ENCODE data around the gene LGR4. TPM values are rescaled to one million over a fixed set of nuclear protein-coding genes. Genes with fewer than 3 reads are reported as not detected.
"Not testable (repeated sequence)": the region's sequence is repeated elsewhere in the genome, so short reads cannot be mapped to it uniquely, and the experiment has no call there.

LGR4 gene, protein sequence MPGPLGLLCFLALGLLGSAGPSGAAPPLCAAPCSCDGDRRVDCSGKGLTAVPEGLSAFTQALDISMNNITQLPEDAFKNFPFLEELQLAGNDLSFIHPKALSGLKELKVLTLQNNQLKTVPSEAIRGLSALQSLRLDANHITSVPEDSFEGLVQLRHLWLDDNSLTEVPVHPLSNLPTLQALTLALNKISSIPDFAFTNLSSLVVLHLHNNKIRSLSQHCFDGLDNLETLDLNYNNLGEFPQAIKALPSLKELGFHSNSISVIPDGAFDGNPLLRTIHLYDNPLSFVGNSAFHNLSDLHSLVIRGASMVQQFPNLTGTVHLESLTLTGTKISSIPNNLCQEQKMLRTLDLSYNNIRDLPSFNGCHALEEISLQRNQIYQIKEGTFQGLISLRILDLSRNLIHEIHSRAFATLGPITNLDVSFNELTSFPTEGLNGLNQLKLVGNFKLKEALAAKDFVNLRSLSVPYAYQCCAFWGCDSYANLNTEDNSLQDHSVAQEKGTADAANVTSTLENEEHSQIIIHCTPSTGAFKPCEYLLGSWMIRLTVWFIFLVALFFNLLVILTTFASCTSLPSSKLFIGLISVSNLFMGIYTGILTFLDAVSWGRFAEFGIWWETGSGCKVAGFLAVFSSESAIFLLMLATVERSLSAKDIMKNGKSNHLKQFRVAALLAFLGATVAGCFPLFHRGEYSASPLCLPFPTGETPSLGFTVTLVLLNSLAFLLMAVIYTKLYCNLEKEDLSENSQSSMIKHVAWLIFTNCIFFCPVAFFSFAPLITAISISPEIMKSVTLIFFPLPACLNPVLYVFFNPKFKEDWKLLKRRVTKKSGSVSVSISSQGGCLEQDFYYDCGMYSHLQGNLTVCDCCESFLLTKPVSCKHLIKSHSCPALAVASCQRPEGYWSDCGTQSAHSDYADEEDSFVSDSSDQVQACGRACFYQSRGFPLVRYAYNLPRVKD
- 1 to 10 TPM in 3 of 6 donors, under 1 TPM in 2, not detected in 1; 0.54 to 2.6 (median 1.2) TPM for polyA plus RNA-seq (ENCODE audit: low read depth in 6 of 6)

DNA sequence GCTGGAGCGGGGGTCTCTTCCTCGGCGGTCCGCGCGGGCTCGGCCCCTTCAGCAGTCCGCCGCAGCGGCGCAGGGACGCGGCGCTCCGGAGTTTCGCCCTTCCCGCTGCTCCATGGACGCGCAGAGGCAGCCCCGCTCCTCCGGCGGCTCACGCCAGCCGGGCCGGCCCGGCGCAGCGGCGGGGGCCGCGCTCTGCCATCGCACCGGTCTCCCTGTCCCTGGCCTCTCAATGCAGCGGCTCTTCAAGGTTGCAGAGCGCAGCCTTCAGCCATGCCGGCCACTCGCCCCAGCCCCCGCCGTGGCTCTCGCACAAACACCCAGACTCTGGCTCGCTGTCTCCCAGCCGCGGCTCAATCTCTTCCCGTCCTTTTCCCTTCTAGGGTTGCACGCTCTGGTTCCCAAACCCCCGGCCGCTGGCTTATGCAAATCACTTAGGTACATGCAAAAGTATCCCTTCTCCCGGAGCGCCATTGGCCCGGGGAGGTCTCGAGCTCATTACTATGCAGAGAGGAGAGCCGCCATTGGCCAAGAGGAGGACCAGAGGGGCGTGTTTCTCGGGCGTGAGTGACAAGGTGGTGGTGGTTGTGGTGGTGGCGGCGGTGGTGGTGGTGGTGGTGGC lies at the start of gene LGR4:
Gene LGR4 (minus strand): TSS at position 393 of the 619 bp plus-strand sequence. CDS start 488 bp downstream, outside the sequence.
- Mint-ChIP-seq H3K27ac (peak within 1 kb of the TSS; percentile 65 to 96 (median 91)), H3K4me1 (peaks cover 20 to 27% (median 27%) of the 10 kb centered on the region in 3 donors), H3K9me3 (no peaks in the 10 kb centered on the region), H3K36me3 (peaks cover 0 to 8% of the 10 kb centered on the region in 2 donors), H3K4me3 (peak within 1 kb of the TSS; percentile 90 to 99 (median 94)), H3K27me3 (peaks cover 0 to 12% (median 0%) of the 10 kb centered on the region in 3 donors)
- peak; percentile 71 for DNase-seq
- peak; percentile 89 to 91 for ATAC-seq (ENCODE audit: low read depth in 2 of 2)

- no peak for ATAC-seq (ENCODE audit: low read depth in 2 of 2)
- peaks cover 0 to 5% (median 2%) of the 10 kb centered on the region in 7 donors for H3K9me3 Mint-ChIP-seq
- DNase-seq = no peak
- H3K4me3 Mint-ChIP-seq = no peak overlapping the region
- H3K4me1 Mint-ChIP-seq = no peaks in the 10 kb centered on the region
- no peaks in the 10 kb centered on the region for H3K36me3 Mint-ChIP-seq
- H3K27me3 Mint-ChIP-seq = peaks cover 10 to 26% (median 23%) of the 10 kb centered on the region in 3 donors
- no peak overlapping the region for H3K27ac Mint-ChIP-seq
Observed at GRCh38 chr11:27520226-27520625, 47.6 kb upstream of the LGR4 start.

GRCh38 chr11:27518518-27518917 lies 45.9 kb upstream of the LGR4 start:
- Mint-ChIP-seq H3K27me3 (peaks cover 10 to 26% (median 23%) of the 10 kb centered on the region in 3 donors), H3K27ac (no peak overlapping the region), H3K36me3 (no peaks in the 10 kb centered on the region), H3K9me3 (peaks cover 0 to 14% (median 3%) of the 10 kb centered on the region in 7 donors), H3K4me1 (no peaks in the 10 kb centered on the region), H3K4me3 (no peak overlapping the region)
- ATAC-seq (ENCODE audit: low read depth in 2 of 2) (no peak), DNase-seq (no peak)

DNA sequence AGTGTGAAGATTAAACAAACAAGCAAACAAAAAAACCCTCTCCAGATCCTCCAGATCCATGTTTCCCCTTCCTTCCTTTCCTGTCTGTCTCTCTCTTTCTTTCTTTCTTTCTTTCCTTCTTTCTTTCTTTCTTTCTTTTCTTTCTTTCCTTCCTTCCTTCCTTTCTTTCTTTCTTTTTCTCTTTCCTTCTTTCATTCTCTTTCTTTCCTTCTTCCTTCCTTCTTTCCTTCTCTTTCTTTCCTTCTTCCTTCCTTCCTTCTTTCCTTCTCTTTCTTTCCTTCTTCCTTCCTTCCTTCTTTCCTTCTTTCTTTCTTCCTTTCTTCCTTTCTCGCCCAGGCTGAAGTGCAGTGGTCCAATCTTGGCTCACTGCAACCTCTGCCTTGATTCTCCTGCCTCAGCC lies 44.9 kb upstream of the LGR4 start:
- not testable (repeated sequence) for DNase-seq; H3K36me3 Mint-ChIP-seq; ATAC-seq (ENCODE audit: low read depth in 2 of 2); H3K4me1 Mint-ChIP-seq; H3K27ac Mint-ChIP-seq
- H3K4me3 Mint-ChIP-seq = peak overlapping the region in 1 of 8 donors; percentile 17
- peaks cover 10 to 26% (median 23%) of the 10 kb centered on the region in 3 donors for H3K27me3 Mint-ChIP-seq
- peaks cover 0 to 14% (median 3%) of the 10 kb centered on the region in 7 donors for H3K9me3 Mint-ChIP-seq

DNA sequence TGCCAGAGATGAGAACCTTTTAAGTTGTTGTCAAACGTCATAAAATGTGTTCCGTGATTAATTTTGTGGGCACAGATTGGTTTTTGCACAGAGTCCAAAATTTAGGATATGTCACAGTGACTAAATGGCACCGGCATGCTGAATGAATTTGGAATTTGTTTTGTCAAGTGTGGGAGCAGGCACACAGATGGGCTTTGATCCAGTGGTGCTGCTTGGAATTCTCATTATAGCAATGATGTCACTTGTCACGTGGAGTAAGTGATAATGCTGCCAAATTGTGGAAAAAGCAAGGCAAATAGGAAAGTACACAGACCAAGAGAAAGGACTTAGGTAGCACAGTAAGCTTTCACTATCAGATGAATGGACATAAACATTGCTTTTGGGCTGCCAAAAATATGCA lies 42.0 kb upstream of the LGR4 start:
- H3K36me3 Mint-ChIP-seq = peaks cover 0 to 5% of the 10 kb centered on the region in 2 donors
- H3K4me1 Mint-ChIP-seq = no peaks in the 10 kb centered on the region
- DNase-seq (no peak), ATAC-seq (ENCODE audit: low read depth in 2 of 2) (no peak)
- H3K27ac Mint-ChIP-seq = no peak overlapping the region
- peaks cover 10 to 25% (median 23%) of the 10 kb centered on the region in 3 donors for H3K27me3 Mint-ChIP-seq
- no peak overlapping the region for H3K4me3 Mint-ChIP-seq
- H3K9me3 Mint-ChIP-seq = peaks cover 0 to 14% (median 3%) of the 10 kb centered on the region in 7 donors

DNA sequence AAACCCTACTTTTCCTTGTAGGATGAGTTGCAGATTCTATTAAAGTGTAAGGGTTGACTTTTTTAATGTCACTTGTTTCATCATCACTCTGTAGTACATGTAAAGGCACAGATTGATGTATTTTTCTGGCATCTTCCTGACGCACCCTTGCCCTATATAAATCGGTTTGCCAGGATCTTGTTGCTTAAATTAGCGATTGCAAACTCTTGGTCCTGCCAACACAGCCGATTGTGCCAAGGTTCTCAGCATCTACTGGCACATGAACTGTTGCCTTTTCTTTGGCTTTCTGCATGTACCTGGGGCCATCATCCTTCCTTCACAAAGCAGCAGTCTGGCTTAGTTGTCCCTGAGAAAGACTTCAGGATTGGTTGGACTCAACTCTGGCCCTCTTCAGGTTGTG lies 41.5 kb upstream of the LGR4 start:
- peaks cover 10 to 21% (median 20%) of the 10 kb centered on the region in 3 donors for H3K27me3 Mint-ChIP-seq
- peaks cover 0 to 10% of the 10 kb centered on the region in 2 donors for H3K36me3 Mint-ChIP-seq
- H3K9me3 Mint-ChIP-seq = peaks cover 0 to 14% (median 3%) of the 10 kb centered on the region in 7 donors
- ATAC-seq (ENCODE audit: low read depth in 2 of 2) = no peak
- no peak overlapping the region for H3K27ac Mint-ChIP-seq
- no peak overlapping the region for H3K4me3 Mint-ChIP-seq
- H3K4me1 Mint-ChIP-seq = peaks cover 0 to 2% (median 0%) of the 10 kb centered on the region in 3 donors
- no peak for DNase-seq

DNA sequence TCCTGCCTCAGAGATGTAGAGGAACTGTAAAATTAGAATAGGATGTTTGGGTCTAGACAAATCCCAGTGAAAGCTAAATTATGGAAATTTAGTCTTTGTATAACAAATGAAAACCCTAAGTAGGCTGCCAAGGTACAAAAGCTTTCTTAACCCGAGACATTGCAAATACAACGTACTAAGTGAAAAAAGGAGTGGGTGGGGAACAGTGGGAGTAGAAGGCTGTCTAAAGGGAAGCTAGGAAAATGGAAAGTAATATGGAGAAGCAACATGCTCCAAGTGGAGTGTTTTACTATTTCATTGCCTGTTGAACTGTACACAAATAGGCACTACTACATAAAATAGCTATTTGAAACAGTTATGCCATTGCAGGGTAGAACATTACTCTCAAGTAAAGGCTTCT lies 40.8 kb upstream of the LGR4 start:
- Mint-ChIP-seq H3K9me3 (peaks cover 0 to 14% (median 3%) of the 10 kb centered on the region in 7 donors), H3K4me3 (no peak overlapping the region), H3K27ac (peak overlapping the region in 1 of 6 donors; percentile 90), H3K27me3 (peaks cover 10 to 14% (median 13%) of the 10 kb centered on the region in 3 donors), H3K4me1 (peaks cover 1 to 6% (median 3%) of the 10 kb centered on the region in 3 donors), H3K36me3 (peaks cover 0 to 17% of the 10 kb centered on the region in 2 donors)
- ATAC-seq (ENCODE audit: low read depth in 2 of 2) (no peak), DNase-seq (no peak)

DNA sequence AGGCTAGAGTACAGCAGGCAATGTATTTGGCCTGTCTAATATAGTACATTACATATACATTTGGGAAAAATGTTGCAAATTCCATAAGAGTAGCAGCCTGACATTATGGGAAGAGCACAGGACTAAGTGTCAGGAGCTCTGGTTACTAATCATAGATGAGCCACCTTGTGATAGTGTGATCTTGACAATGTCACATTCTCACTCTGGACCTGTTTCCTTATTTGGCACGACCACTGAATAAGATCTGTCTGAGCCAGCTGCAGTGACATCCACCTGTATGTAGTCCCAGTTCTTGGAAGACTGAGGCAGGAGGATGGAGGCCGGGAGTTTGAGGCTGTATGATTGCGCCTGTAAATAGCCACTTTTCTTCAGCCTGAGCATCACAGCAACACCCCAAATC lies 39.6 kb upstream of the LGR4 start:
- ATAC-seq (ENCODE audit: low read depth in 2 of 2) = no peak
- peaks cover 0 to 14% (median 5%) of the 10 kb centered on the region in 7 donors for H3K9me3 Mint-ChIP-seq
- peaks cover 12 to 16% (median 13%) of the 10 kb centered on the region in 3 donors for H3K4me1 Mint-ChIP-seq
- peaks cover 1 to 7% (median 3%) of the 10 kb centered on the region in 3 donors for H3K27me3 Mint-ChIP-seq
- H3K4me3 Mint-ChIP-seq = no peak overlapping the region
- DNase-seq = no peak
- H3K36me3 Mint-ChIP-seq = peaks cover 0 to 23% of the 10 kb centered on the region in 2 donors
- H3K27ac Mint-ChIP-seq = no peak overlapping the region

GRCh38 chr11:27509908-27510307 lies 37.3 kb upstream of the LGR4 start:
- peaks cover 0 to 6% (median 5%) of the 10 kb centered on the region in 7 donors for H3K9me3 Mint-ChIP-seq
- no peak for DNase-seq
- no peak overlapping the region for H3K27ac Mint-ChIP-seq
- no peak for ATAC-seq (ENCODE audit: low read depth in 2 of 2)
- H3K4me1 Mint-ChIP-seq = peaks cover 19 to 28% (median 19%) of the 10 kb centered on the region in 3 donors
- H3K4me3 Mint-ChIP-seq = no peak overlapping the region
- H3K27me3 Mint-ChIP-seq = no peaks in the 10 kb centered on the region
- peaks cover 0 to 23% of the 10 kb centered on the region in 2 donors for H3K36me3 Mint-ChIP-seq

DNA sequence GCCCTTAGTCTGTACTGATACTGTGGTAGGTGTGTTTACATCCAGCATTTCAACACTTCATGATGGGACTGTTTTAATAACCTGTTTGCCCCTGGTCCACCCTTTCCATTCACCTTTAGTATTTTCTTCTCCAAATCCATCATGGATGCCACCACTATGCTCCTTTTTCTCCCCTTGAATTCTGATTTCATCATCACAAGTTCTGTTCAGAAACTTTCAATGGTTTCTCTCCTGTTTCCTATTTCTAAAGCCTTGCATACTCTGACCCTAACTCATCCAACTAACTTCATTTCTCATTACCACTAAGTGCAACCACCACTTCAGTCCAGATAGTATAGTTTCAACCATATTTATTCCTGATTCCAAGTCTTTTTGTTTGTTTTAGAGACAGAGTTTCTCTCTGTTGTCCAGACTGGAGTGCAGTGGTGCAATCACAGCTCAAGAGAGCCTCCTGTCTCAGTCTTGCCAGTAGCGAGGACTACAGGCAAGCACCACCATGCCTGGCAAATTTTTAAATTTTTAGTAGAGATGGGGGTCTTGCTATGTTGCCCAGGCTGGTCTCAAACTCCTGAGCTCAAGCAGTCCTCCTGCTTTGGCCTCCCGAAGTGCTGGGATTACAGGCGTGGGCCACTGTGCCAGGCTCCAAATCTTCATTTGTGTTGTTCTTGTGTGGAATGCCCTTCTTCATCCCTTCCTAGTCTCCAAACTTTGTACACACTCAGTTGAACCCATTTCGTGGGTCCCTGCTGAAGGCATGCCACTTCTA lies 35.1 kb upstream of the LGR4 start:
- no peak for DNase-seq
- Mint-ChIP-seq H3K27me3 (no peaks in the 10 kb centered on the region), H3K36me3 (peaks cover 0 to 23% of the 10 kb centered on the region in 2 donors), H3K9me3 (peaks cover 0 to 6% (median 0%) of the 10 kb centered on the region in 7 donors), H3K27ac (peak overlapping the region; percentile 57 to 98 (median 94)), H3K4me3 (peak overlapping the region; percentile 75 to 100 (median 99)), H3K4me1 (peaks cover 19 to 43% (median 22%) of the 10 kb centered on the region in 3 donors)
- no peak for ATAC-seq (ENCODE audit: low read depth in 2 of 2)

GRCh38 chr11:27506200-27507182 lies 33.9 kb upstream of the LGR4 start, which contains the start of gene LIN7C:
Gene LIN7C (minus strand): TSS chr11:27506769. CDS start chr11:27506752, 17 bp downstream.
- Mint-ChIP-seq H3K27ac (peak within 1 kb of the TSS; percentile 95 to 100 (median 98)), H3K4me1 (peaks cover 22 to 46% (median 25%) of the 10 kb centered on the region in 3 donors), H3K4me3 (peak within 1 kb of the TSS; percentile 92 to 100 (median 99)), H3K27me3 (no peaks in the 10 kb centered on the region), H3K9me3 (peaks cover 0 to 6% (median 0%) of the 10 kb centered on the region in 7 donors), H3K36me3 (peaks cover 0 to 23% of the 10 kb centered on the region in 2 donors)
- ATAC-seq (ENCODE audit: low read depth in 2 of 2) (peak; percentile 90 to 92), DNase-seq (peak; percentile 89)

All from naive B cell (primary cell).